NT2/D1 (cell line): Measurements from ENCODE around the gene PLEKHH1.

Source experiments
- DNase-seq: peaks from one replicate; pipeline ENCODE4 v3.0.0-alpha.2; 2011; ENCODE audit warnings: low read depth, low spot score
- H3K27me3 ChIP-seq: 2 replicates; pipeline ENCODE4 v1.6.0; 2011; ENCODE audit warnings: mild to moderate bottlenecking; ENCODE audit not compliant: insufficient read length, insufficient read depth
- H3K36me3 ChIP-seq: 2 replicates; pipeline ENCODE4 v1.6.1; 2011; ENCODE audit warnings: mild to moderate bottlenecking, low read length, mixed read lengths; ENCODE audit not compliant: insufficient read depth, insufficient read length
- H3K4me1 ChIP-seq: 2 replicates; pipeline ENCODE4 v1.5.1; 2011; ENCODE audit not compliant: insufficient read depth, insufficient read length
- H3K4me3 ChIP-seq: 2 replicates; pipeline ENCODE4 v1.5.1; 2011; ENCODE audit warnings: low read depth; ENCODE audit not compliant: insufficient read length
- H3K9ac ChIP-seq: 2 replicates; pipeline ENCODE4 v1.6.0; 2011; ENCODE audit warnings: low read depth; ENCODE audit not compliant: insufficient read length
- H3K9me3 ChIP-seq: 2 replicates; pipeline ENCODE4 v1.5.1; 2011; ENCODE audit warnings: mild to moderate bottlenecking, low read length; ENCODE audit not compliant: insufficient read depth
- SUZ12 ChIP-seq: IDR thresholded peaks from 2 replicates; pipeline ENCODE4 v1.6.1; 2011; ENCODE audit not compliant: insufficient read length, insufficient read depth; ENCODE audit errors: extremely low read depth
- YY1 ChIP-seq: IDR thresholded peaks from 2 replicates; pipeline ENCODE4 v1.6.1; 2011; ENCODE audit not compliant: insufficient read length, insufficient read depth
- ZNF274 ChIP-seq: IDR thresholded peaks from 2 replicates; pipeline ENCODE4 v1.6.1; 2011; ENCODE audit warnings: mild to moderate bottlenecking, low read depth, low read length

Gene PLEKHH1

GRCh38 chr14:67574156-67574555 is 41.1 kb downstream of the PLEKHH1 start:
- Histone ChIP-seq H3K4me3 (no peak overlapping the region), H3K4me1 (peaks cover under 1% of the 10 kb centered on the region), H3K9me3 (no peaks in the 10 kb centered on the region), H3K36me3 (peaks cover 33% of the 10 kb centered on the region), H3K9ac (no peak overlapping the region), H3K27me3 (no peaks in the 10 kb centered on the region)
- TF ChIP-seq YY1: no peak
- DNase-seq: no peak

GRCh38 chr14:67574806-67575205 is 41.7 kb downstream of the PLEKHH1 start:
- no peak overlapping the region for H3K9ac ChIP-seq
- peaks cover 34% of the 10 kb centered on the region for H3K36me3 ChIP-seq
- DNase-seq: no peak
- no peaks in the 10 kb centered on the region for H3K4me1 ChIP-seq
- no peaks in the 10 kb centered on the region for H3K27me3 ChIP-seq
- no peak overlapping the region for H3K4me3 ChIP-seq
- H3K9me3 ChIP-seq: no peaks in the 10 kb centered on the region
- TF ChIP-seq SUZ12 (no peak), YY1 (no peak), ZNF274 (no peak)

- H3K4me3 ChIP-seq: no peak overlapping the region
- peaks cover 38% of the 10 kb centered on the region for H3K36me3 ChIP-seq
- no peaks in the 10 kb centered on the region for H3K9me3 ChIP-seq
- H3K9ac ChIP-seq: no peak overlapping the region
- peaks cover 4% of the 10 kb centered on the region for H3K4me1 ChIP-seq
- DNase-seq: no peak
- H3K27me3 ChIP-seq: no peaks in the 10 kb centered on the region
- TF ChIP-seq YY1: no peak
- no peak for TF ChIP-seq ZNF274
- no peak for TF ChIP-seq SUZ12
Measured at GRCh38 chr14:67575684-67576083, 42.6 kb downstream of the PLEKHH1 start.

- H3K27me3 ChIP-seq: no peaks in the 10 kb centered on the region
- peaks cover 4% of the 10 kb centered on the region for H3K4me1 ChIP-seq
- peaks cover 42% of the 10 kb centered on the region for H3K36me3 ChIP-seq
- no peaks in the 10 kb centered on the region for H3K9me3 ChIP-seq
- no peak overlapping the region for H3K4me3 ChIP-seq
- TF ChIP-seq ZNF274 (no peak), YY1 (no peak), SUZ12 (no peak)
- no peak overlapping the region for H3K9ac ChIP-seq
- DNase-seq: no peak
Measured at GRCh38 chr14:67576216-67576955, 43.3 kb downstream of the PLEKHH1 start.

- Histone ChIP-seq H3K27me3 (no peaks in the 10 kb centered on the region), H3K9ac (no peak overlapping the region), H3K4me1 (peaks cover 4% of the 10 kb centered on the region), H3K4me3 (no peak overlapping the region), H3K9me3 (no peaks in the 10 kb centered on the region), H3K36me3 (peaks cover 50% of the 10 kb centered on the region)
- TF ChIP-seq YY1 (no peak), ZNF274 (no peak), SUZ12 (no peak)
- DNase-seq: no peak
Measured at GRCh38 chr14:67577181-67577808, 44.2 kb downstream of the PLEKHH1 start.

GRCh38 chr14:67577909-67578749 is 45.0 kb downstream of the PLEKHH1 start:
- H3K9ac ChIP-seq: no peak overlapping the region
- peaks cover 50% of the 10 kb centered on the region for H3K36me3 ChIP-seq

GRCh38 chr14:67579040-67579439 is 46.0 kb downstream of the PLEKHH1 start:
- no peak overlapping the region for H3K4me3 ChIP-seq
- peaks cover 4% of the 10 kb centered on the region for H3K4me1 ChIP-seq
- no peaks in the 10 kb centered on the region for H3K27me3 ChIP-seq
- H3K36me3 ChIP-seq: peaks cover 53% of the 10 kb centered on the region
- no peaks in the 10 kb centered on the region for H3K9me3 ChIP-seq
- DNase-seq: no peak
- TF ChIP-seq YY1 (no peak), SUZ12 (no peak), ZNF274 (no peak)
- H3K9ac ChIP-seq: no peak overlapping the region

More at GRCh38 chr14:67577909-67578749, 45.0 kb downstream of the PLEKHH1 start:
- TF ChIP-seq SUZ12 (no peak), YY1 (no peak), ZNF274 (no peak)
- no peak for DNase-seq
- Histone ChIP-seq H3K4me1 (peaks cover 4% of the 10 kb centered on the region), H3K27me3 (no peaks in the 10 kb centered on the region), H3K4me3 (no peak overlapping the region), H3K9me3 (no peaks in the 10 kb centered on the region)
